Gastroesophageal sphincter (tissue), 3 donors: Measurements from ENCODE around the gene POR.

Experiments used
- CTCF ChIP-seq, 4 experiments: fragments of 200-600 bp in 2 of 4; fragments of 450-650 bp in 2 of 4; sonication (generic) in 1 of 4; IDR thresholded peaks; one replicate each; pipeline ENCODE4 v1.5.1; 2017 to 2019; ENCODE audit warnings: antibody characterized with exemption in 4 of 4, mild to moderate bottlenecking in 2 of 4, moderate library complexity in 2 of 4
- POLR2AphosphoS5 ChIP-seq: sonication (generic); formaldehyde crosslinking; IDR thresholded peaks from one replicate; pipeline ENCODE4 v1.6.1; 2017; ENCODE audit warnings: antibody characterized with exemption

- TF ChIP-seq CTCF (IDR thresholded peaks at IDR 0.05) (no peak), POLR2AphosphoS5 (no peak)
These were observed 81.0 kb downstream of the POR start for GRCh38 chr7:75995996-75996395.
